Astrocyte (in vitro differentiated cells and primary cell): ENCODE measurements around the gene TSPAN4. TPM values are rescaled to one million over a fixed set of nuclear protein-coding genes. Genes with fewer than 3 reads are reported as not detected.

Experiments used
- DNase-seq: peaks from one replicate; pipeline ENCODE4 v3.0.0-alpha.2; 2010; ENCODE audit warnings: low read depth
- FAIRE-seq: peaks from 2 replicates; lab custom pipeline; 2011; peaks lifted over from hg19 to GRCh38; lab: Jason Lieb, UNC
- H2AFZ ChIP-seq: 2 replicates; pipeline ENCODE4 v1.6.0; 2012; ENCODE audit warnings: low read depth, low read length, inconsistent platforms
- H3K27ac ChIP-seq: 2 replicates; pipeline ENCODE4 v1.5.1; 2011; ENCODE audit warnings: low read depth, low read length, inconsistent platforms
- H3K27me3 ChIP-seq: 2 replicates; pipeline ENCODE4 v1.6.0; 2011; ENCODE audit warnings: low read length, inconsistent platforms; ENCODE audit not compliant: insufficient read depth
- H3K36me3 ChIP-seq: 2 replicates; pipeline ENCODE4 v1.5.1; 2011; ENCODE audit warnings: low read length, inconsistent platforms; ENCODE audit not compliant: insufficient read depth
- H3K4me1 ChIP-seq: 2 replicates; pipeline ENCODE4 v1.5.1; 2011; ENCODE audit warnings: low read length, inconsistent platforms; ENCODE audit not compliant: insufficient read depth
- H3K4me2 ChIP-seq: 2 replicates; pipeline ENCODE4 v1.6.0; 2012; ENCODE audit warnings: low read length, inconsistent platforms
- H3K4me3 ChIP-seq: 2 replicates; pipeline ENCODE4 v1.5.1; 2011; ENCODE audit warnings: low read depth, mild to moderate bottlenecking, low read length, inconsistent platforms; ENCODE audit not compliant: insufficient read depth
- H3K79me2 ChIP-seq: 2 replicates; pipeline ENCODE4 v1.6.0; 2012; ENCODE audit warnings: mild to moderate bottlenecking, low read length, inconsistent platforms; ENCODE audit not compliant: insufficient read depth
- H3K9ac ChIP-seq: 2 replicates; pipeline ENCODE4 v1.6.0; 2012; ENCODE audit warnings: mild to moderate bottlenecking, low read length, inconsistent platforms
- H3K9me3 ChIP-seq: 2 replicates; pipeline ENCODE4 v1.5.1; 2012; ENCODE audit warnings: low read depth, mild to moderate bottlenecking, low read length, inconsistent platforms; ENCODE audit not compliant: insufficient read depth
- H4K20me1 ChIP-seq: 2 replicates; pipeline ENCODE4 v1.6.0; 2012; ENCODE audit warnings: low read length, inconsistent platforms; ENCODE audit not compliant: insufficient read depth
- H3K27ac Mint-ChIP-seq: one replicate; pipeline ENCODE4 v1.8.0; 2021; ENCODE audit warnings: mild to moderate bottlenecking, mixed read lengths; ENCODE audit not compliant: unreplicated experiment
- H3K27me3 Mint-ChIP-seq: one replicate; pipeline ENCODE4 v1.8.0; 2021; ENCODE audit warnings: low read depth, mixed read lengths; ENCODE audit not compliant: unreplicated experiment
- H3K36me3 Mint-ChIP-seq: one replicate; pipeline ENCODE4 v1.8.0; 2021; ENCODE audit warnings: low read depth, mixed read lengths; ENCODE audit not compliant: unreplicated experiment
- H3K4me1 Mint-ChIP-seq: one replicate; pipeline ENCODE4 v1.8.0; 2021; ENCODE audit warnings: low read depth, mixed read lengths; ENCODE audit not compliant: unreplicated experiment
- H3K4me3 Mint-ChIP-seq: one replicate; pipeline ENCODE4 v1.8.0; 2021; ENCODE audit warnings: mild to moderate bottlenecking, moderate library complexity, mixed read lengths; ENCODE audit not compliant: unreplicated experiment
- H3K9me3 Mint-ChIP-seq: one replicate; pipeline ENCODE4 v1.8.0; 2021; ENCODE audit warnings: mild to moderate bottlenecking, mixed read lengths; ENCODE audit not compliant: unreplicated experiment
- CTCF ChIP-seq: IDR thresholded peaks from 2 replicates; pipeline ENCODE4 v1.5.1; 2011; ENCODE audit warnings: low read depth, mild to moderate bottlenecking, inconsistent platforms, low read length, moderate library complexity; ENCODE audit not compliant: insufficient read depth
- EZH2 ChIP-seq: IDR thresholded peaks from 2 replicates; pipeline ENCODE4 v1.6.1; 2012; ENCODE audit warnings: mild to moderate bottlenecking, low read length, inconsistent platforms; ENCODE audit not compliant: insufficient read depth
- total RNA-seq: library from RNA; stranded (reverse); gene quantifications from 2 replicates; pipeline ENCODE4 v1.2.1, GENCODE V29; 2021

TSPAN4 gene
- total RNA-seq, 1 donor from 2014 or later: 69.5 TPM

GRCh38 chr11:825366-826226 is 17.1 kb upstream of the TSPAN4 start:
- FAIRE-seq: no peak
- Histone ChIP-seq H3K9ac (no peak overlapping the region), H3K79me2 (peaks cover 20% of the 10 kb centered on the region), H3K36me3 (no peaks in the 10 kb centered on the region), H3K27me3 (no peaks in the 10 kb centered on the region), H3K27ac (no peak overlapping the region), H3K4me2 (no peak overlapping the region), H4K20me1 (peaks cover 41% of the 10 kb centered on the region), H2AFZ (no peak overlapping the region), H3K9me3 (no peaks in the 10 kb centered on the region), H3K4me3 (no peak overlapping the region), H3K4me1 (peaks cover 34% of the 10 kb centered on the region)
- Mint-ChIP-seq H3K36me3 (peaks cover 2% of the 10 kb centered on the region), H3K4me3 (no peak overlapping the region), H3K4me1 (peaks cover 9% of the 10 kb centered on the region), H3K27me3 (peaks cover 10% of the 10 kb centered on the region), H3K9me3 (no peaks in the 10 kb centered on the region), H3K27ac (no peak overlapping the region)
- no peak for DNase-seq
- TF ChIP-seq EZH2 (no peak), CTCF (no peak)

GRCh38 chr11:826227-826621 is 16.4 kb upstream of the TSPAN4 start:
- Mint-ChIP-seq H3K27me3 (peaks cover 10% of the 10 kb centered on the region), H3K27ac (no peak overlapping the region), H3K36me3 (peaks cover 2% of the 10 kb centered on the region), H3K9me3 (no peaks in the 10 kb centered on the region), H3K4me1 (peaks cover 5% of the 10 kb centered on the region), H3K4me3 (peak overlapping the region; percentile 75)
- DNase-seq: no peak
- Histone ChIP-seq H3K79me2 (peaks cover 13% of the 10 kb centered on the region), H3K4me3 (no peak overlapping the region), H3K9ac (no peak overlapping the region), H2AFZ (no peak overlapping the region), H3K4me1 (peaks cover 34% of the 10 kb centered on the region), H3K4me2 (no peak overlapping the region), H4K20me1 (peaks cover 41% of the 10 kb centered on the region), H3K27ac (no peak overlapping the region), H3K9me3 (no peaks in the 10 kb centered on the region), H3K27me3 (no peaks in the 10 kb centered on the region), H3K36me3 (no peaks in the 10 kb centered on the region)
- TF ChIP-seq EZH2 (no peak), CTCF (no peak)
- FAIRE-seq: no peak

- no peak overlapping the region for H2AFZ ChIP-seq
- no peaks in the 10 kb centered on the region for H3K36me3 ChIP-seq
- TF ChIP-seq CTCF (no peak), EZH2 (peak; percentile 84)
- peaks cover 8% of the 10 kb centered on the region for H3K79me2 ChIP-seq
- H4K20me1 ChIP-seq: peaks cover 40% of the 10 kb centered on the region
- peak overlapping the region; percentile 64 for H3K4me2 ChIP-seq
- H3K27me3 ChIP-seq: no peaks in the 10 kb centered on the region
- FAIRE-seq (no peak), DNase-seq (no peak)
- Mint-ChIP-seq H3K4me1 (peaks cover 5% of the 10 kb centered on the region), H3K9me3 (no peaks in the 10 kb centered on the region), H3K27ac (no peak overlapping the region), H3K36me3 (peaks cover 2% of the 10 kb centered on the region), H3K27me3 (peaks cover 11% of the 10 kb centered on the region), H3K4me3 (peak overlapping the region; percentile 75)
- no peaks in the 10 kb centered on the region for H3K9me3 ChIP-seq
- no peak overlapping the region for H3K4me3 ChIP-seq
- no peak overlapping the region for H3K27ac ChIP-seq
- H3K9ac ChIP-seq: no peak overlapping the region
- H3K4me1 ChIP-seq: peaks cover 35% of the 10 kb centered on the region
These were observed 15.9 kb upstream of the TSPAN4 start for GRCh38 chr11:826836-827145.
